Right ventricle myocardium superior (tissue), 1 donor: ENCODE results near the gene ANKRD29. TPM values are rescaled to one million over a fixed set of nuclear protein-coding genes. Genes with fewer than 3 reads are reported as not detected.

ENCODE experiments used
- ATAC-seq: fragments of 200-7000 bp; cut with Tn5 transposase; one replicate; pipeline ENCODE4 v1.9.1; 2020; ENCODE audit warnings: mild to moderate bottlenecking; ENCODE audit not compliant: poor library complexity
- DNase-seq: peaks from one replicate; pipeline ENCODE4 v3.0.0-alpha.2; 2020
- intact Hi-C: fragments of 100-400 bp; cut with DNase I; formaldehyde crosslinking; loops from one replicate; pipeline ENCODE4 v1.11.2; 2022
- total RNA-seq: library from RNA; stranded (reverse); fragmentation: NEBNext Ultra II Directional; extraction: Animal tissue kit (Norgen Biotek cat#: 25700); gene quantifications from one replicate; pipeline ENCODE4 v1.2.1, GENCODE V29; 2021
- donor health status: DM: no; HTN: yes; CAD: no; lungs with severe emphysema.

The ANKRD29 gene
- total RNA-seq, 1 donor from 2014 or later, result 7.0 TPM

- DNase-seq (peak; percentile 42), ATAC-seq (peak; percentile 71)
- intact Hi-C loops, result no loop called here
These were observed 27.1 kb upstream of the ANKRD29 start for GRCh38 chr18:23689616-23690504.

DNA sequence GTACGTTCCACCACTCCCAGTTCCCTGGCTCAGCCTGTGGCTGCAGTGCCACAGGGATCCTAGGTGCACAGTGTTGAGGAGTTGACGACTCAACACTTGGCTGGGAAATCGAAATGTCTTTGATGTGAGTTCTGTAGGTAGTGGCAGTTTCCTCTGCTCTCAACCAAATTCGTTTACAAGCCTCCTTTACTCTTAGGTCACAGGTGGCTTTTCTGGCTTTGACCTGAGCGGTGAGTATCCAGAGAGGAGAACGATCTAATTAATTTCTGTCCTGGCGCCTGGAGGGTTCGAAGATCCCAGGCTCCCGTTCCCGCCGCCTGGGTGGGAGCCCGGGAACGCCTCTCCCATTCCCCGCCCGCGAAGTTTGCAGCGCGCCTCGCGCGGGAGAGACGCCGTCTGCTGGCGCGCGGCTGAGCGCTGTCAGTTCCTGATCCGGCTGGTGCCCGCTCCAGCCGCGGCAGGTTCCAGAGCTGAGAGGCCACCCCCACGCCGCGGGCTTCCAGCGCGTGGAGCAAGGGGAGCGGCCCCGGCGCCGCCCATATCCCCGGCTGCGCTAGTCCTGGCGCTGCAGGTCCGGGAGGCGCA is 26.4 kb upstream of the ANKRD29 start, which contains the start of gene LAMA3:
TSS of gene LAMA3 (plus strand) at position 423 of the 585 bp plus-strand sequence. CDS start 231 bp downstream, outside the sequence.
- intact Hi-C loops, result no loop called here
- ATAC-seq, result peak; percentile 95
- DNase-seq, result peak; percentile 81

- no peak for ATAC-seq
- no peak for DNase-seq
- intact Hi-C loops, result no loop called here
These were observed 25.8 kb upstream of the ANKRD29 start for GRCh38 chr18:23688528-23688927.

DNA sequence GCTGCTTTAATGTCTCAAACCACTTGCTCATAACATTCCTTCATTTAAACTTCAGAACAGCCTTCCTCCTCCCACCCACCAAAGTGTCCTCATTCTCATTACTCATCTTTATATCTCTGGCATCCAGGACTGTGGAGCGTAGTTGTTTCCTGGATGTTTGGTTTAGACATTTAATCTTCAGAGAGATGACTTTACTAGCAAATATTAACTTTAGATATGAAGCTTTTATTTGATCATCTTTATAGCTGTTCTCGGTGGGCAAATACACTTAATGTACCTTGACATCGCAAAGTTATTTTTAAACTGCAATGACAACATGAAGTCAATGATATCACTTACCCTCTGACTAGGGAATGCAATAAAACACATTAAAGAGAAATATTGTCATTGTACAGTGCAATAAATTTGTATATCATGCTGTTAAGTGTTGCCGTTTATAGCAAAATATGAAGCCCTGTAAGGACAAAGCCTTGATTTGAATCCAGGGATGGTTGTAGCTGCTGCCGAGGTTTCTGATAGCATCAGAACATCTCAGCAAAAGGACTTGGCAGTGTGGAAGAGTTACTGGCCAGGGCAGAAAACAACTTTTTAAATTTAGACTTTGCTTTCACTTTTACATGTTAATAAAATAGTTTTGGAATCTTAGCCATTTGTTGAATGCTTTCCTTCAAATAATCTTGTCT is 21.9 kb upstream of the ANKRD29 start:
- peak; percentile 35 for ATAC-seq
- no peak for DNase-seq
- intact Hi-C loops, result no loop called here

DNA sequence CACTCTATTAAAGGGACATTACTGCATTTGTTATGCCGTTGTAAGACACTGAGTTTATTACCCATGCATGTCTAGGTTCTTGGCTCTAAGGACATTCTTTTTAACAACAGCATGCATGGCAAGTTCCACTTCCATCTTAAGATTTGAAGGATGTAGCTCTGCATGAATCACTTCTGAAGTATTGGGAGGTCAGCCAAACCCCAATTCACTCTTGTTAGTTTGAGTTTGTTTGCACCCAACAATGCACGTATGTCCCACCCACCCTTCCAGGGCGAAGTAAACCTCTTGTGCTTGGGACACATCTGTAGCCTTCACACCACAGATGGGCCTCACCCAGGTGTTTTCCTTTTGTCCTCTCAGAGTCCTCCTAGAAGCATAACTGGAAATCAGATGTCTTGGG is 21.0 kb upstream of the ANKRD29 start:
- DNase-seq, result no peak
- intact Hi-C loops, result no loop called here

GRCh38 chr18:23683155-23683554 is 20.4 kb upstream of the ANKRD29 start:
- intact Hi-C loops, result no loop called here
- DNase-seq (no peak), ATAC-seq (no peak)

More for the DNA sequence above, 21.0 kb upstream of the ANKRD29 start:
- no peak for ATAC-seq

DNA sequence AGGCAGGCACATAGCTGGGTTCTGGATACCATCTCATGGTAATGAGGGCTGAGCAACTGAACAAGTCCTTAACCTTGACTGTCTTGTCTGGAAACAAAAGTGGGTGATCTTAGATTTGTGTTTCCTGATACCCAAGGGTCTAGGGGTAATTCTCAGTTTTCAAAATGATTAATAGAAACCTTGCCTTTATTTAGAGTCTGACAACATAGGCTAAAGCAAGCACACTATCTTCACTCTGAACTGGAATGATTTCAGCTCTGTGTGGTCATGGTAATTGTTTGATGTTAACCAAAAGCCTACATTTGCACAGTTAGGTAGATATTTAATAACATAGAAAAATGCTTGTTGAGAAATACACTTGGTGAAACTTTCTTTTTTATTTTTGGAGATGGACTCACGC is 19.8 kb upstream of the ANKRD29 start:
- DNase-seq (no peak), ATAC-seq (no peak)
- intact Hi-C loops, result no loop called here

GRCh38 chr18:23682045-23682444 is 19.3 kb upstream of the ANKRD29 start:
- intact Hi-C loops, result no loop called here
- ATAC-seq (no peak), DNase-seq (no peak)

DNA sequence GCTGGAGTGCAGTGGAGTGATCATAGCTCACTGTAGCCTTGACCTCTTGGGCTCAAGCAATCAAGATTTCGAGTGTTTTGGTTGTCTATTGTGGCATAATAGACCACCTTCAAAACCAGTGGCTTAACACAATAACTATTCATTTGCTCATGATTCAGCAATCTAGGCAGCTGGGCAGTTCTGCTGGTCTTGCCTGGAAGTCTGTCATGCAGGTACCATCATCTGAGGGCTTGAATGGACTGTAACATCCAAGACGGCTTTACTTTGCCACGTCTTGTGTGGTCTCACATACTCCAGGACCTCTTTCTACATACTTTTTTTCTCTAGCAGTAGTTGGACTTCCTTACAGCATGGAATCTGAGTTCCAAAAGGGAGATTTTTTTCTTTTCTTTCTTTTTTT is 13.2 kb upstream of the ANKRD29 start:
- intact Hi-C loops, result no loop called here
- DNase-seq (no peak), ATAC-seq (no peak)

GRCh38 chr18:23675236-23675635 is 12.5 kb upstream of the ANKRD29 start:
- no peak for DNase-seq
- ATAC-seq, result no peak
- intact Hi-C loops, result no loop called here

DNA sequence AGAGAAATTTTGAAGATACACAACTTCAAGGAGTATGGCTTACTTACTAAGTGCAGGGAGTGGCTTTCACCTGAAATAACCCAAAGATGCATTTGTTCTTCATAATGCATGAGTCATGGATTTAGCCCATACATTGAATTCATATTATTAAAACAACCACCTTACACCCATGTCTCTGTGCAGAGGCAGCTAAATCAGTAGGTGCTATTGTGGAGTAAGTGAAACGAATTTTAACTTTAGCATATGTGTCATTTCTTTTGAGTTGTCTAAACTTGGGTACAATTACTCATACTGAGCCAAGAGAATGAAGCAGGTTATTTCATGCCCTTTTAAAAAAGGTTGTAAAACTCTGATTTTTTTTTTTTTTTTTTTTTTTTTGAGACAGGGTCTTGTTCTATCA is 11.0 kb upstream of the ANKRD29 start:
- intact Hi-C loops, result no loop called here
- no peak for DNase-seq
- ATAC-seq, result no peak

DNA sequence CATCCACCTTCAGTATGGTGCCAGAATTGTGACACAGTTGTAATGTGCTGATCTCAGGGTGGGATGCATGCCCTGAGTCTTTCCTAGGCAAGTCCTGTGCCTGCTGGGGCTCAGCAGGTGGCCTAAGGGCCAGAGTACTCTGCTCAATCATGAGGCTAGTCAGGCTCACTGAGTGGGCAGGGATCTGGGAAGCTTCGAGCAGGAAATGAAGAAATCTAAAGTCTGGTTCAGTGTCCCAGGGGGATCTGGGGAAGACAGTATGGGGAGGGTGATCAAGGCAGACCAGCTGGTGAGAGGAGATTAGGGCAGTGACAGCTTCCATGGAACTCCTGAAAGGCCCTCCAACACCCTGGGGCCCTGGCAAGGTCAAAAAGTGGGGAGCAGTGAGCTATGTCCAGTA is 8.9 kb upstream of the ANKRD29 start:
- no peak for DNase-seq
- no peak for ATAC-seq
- intact Hi-C loops, result no loop called here

DNA sequence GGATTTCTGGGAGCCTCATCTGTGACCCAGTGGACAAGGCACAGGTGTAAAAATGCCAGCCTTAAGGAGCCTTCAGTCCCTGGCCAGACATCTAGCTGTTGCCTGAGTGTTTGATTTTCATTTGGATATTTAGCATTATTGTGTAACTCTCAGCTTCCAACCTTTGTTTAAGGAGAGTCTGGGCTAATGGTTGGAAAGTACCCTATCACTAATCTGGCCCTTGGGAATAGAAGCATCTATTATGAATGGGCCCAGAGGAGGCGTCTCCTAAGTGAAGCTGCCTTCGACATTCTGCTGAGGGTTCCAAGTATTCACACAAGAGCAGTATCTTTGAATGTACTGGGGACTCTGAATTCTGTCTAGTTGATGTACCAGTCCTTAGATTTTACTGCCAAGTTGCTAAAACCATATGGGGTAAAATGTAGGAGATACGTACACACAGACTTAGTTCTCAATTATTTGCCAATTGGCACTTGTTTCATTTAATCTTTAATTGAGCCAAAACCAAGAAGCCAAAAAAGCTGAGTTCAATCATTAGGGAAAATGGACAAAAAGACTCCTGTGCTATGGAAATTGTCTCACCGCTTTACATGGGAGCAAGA is 7.2 kb upstream of the ANKRD29 start:
- ATAC-seq (no peak), DNase-seq (no peak)
- intact Hi-C loops, result no loop called here

- DNase-seq (no peak), ATAC-seq (no peak)
- intact Hi-C loops, result no loop called here
These were observed 6.6 kb upstream of the ANKRD29 start for GRCh38 chr18:23669202-23669766.

DNA sequence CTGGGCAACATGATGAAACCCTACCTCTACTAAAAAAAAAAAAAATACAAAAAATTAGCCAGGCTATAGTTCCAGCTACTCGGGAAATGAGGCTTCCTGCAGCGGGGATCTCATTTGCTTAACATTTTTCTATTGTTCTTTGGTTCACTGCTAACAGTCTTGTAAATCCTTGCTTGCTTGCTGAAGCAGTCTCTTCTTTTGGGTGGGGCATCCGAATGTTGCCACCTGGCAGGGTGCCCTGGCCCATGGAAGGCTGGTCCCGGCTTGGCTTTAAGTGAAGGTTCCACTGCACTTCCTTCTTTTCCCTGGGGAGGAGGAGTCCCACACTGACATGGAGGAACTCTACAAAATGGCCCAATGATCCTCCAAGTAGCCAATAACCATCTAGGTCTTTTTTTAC is 6.0 kb upstream of the ANKRD29 start:
- peak; percentile 51 for DNase-seq
- ATAC-seq, result no peak
- intact Hi-C loops, result no loop called here

- intact Hi-C loops, result no loop called here
- no peak for DNase-seq
- no peak for ATAC-seq
These were observed 4.4 kb upstream of the ANKRD29 start for GRCh38 chr18:23667114-23667513.

GRCh38 chr18:23664674-23665073 is 2.0 kb upstream of the ANKRD29 start:
- ATAC-seq (no peak), DNase-seq (no peak)
- intact Hi-C loops, result no loop called here

DNA sequence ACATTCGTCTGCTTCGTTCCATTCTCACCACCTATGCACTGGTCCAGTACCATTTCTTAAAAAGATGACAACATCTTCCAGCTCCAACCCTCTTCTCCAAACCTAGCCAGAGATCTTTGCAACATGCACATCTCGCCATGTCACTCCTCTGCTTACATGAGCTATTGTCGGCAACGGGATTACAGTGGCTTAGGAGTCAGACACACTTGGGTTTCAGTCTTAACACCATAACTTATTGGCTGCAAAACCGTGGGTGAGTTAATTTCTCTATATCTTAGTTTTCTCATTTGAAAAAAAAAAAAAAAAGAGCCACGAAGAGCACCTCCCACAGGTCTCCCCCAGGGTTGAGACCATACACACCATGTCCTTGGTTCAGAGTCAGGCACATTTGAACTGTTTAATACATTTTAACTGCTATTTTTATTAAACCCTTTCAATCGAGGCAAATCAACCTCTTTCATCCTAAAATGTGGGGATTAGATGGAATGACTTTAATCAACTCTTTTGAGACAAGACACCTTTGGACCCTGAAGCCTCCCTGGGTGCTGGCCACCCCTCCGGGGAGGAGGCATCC is 889 bp downstream of the ANKRD29 start:
- intact Hi-C loops, result no loop called here
- ATAC-seq (no peak), DNase-seq (no peak)

DNA sequence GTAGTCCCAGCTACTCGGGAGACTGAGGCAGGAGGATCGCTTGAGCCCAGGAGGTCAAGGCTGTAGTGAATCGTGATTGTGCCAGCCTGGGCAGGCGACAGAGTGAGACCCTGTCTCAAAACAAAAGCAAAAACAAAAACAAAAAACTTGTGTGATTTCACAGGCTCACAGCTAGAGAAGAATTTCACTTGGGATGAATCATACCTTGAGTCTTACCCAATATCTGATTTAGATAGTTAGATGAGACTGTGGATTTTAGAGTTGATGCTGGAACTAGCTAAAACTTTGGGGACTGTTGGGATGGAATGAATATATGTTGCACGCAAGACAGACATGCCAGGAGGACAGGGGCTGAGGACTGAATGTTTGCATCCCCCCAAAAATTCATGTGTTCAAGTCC is 4.4 kb downstream of the ANKRD29 start:
- DNase-seq, result no peak
- ATAC-seq, result no peak
- intact Hi-C loops, result no loop called here
